Endothelial cell of umbilical vein (primary cell): ENCODE measurements around the gene PPIL6. TPM values are rescaled to one million over a fixed set of nuclear protein-coding genes. Genes with fewer than 3 reads are reported as not detected.

Experiments used
- BruUV-seq: library from RNA; stranded (reverse); fragments of 400-500 nt; replicated peaks from 2 replicates; lab custom pipeline; 2021; lab: Mats Ljungman, UMichigan
- CTCF ChIA-PET: fragments of 300-600, 350-600 bp; sonication (Branson Sonifier 250); formaldehyde crosslinking; loops from one replicate; lab custom pipeline; 2021; ENCODE audit warnings: antibody characterized with exemption, inconsistent platforms; lab: Charles Lee
- POLR2A ChIA-PET: fragments of 300-600, 350-600 bp; sonication (Branson Sonifier 250); formaldehyde crosslinking; loops from one replicate; lab custom pipeline; 2021; ENCODE audit warnings: antibody characterized with exemption, inconsistent platforms; lab: Charles Lee
- DNase-seq: peaks from one replicate; pipeline ENCODE4 v3.0.0-alpha.2; 2011; ENCODE audit warnings: low read depth, low spot score
- FAIRE-seq: peaks from 2 replicates; lab custom pipeline; 2011; peaks lifted over from hg19 to GRCh38; lab: Jason Lieb, UNC
- H2AFZ ChIP-seq: 2 replicates; pipeline ENCODE4 v1.6.0; 2012; ENCODE audit warnings: low read depth, low read length, control low read depth, inconsistent platforms
- H3K27ac ChIP-seq: 2 replicates; pipeline ENCODE4 v1.5.1; 2011; ENCODE audit warnings: low read depth, mild to moderate bottlenecking, control low read depth, low read length, moderate library complexity; ENCODE audit not compliant: insufficient read depth
- H3K27me3 ChIP-seq, 2 experiments: 2 replicates each; pipeline versions ENCODE4 v1.6.0 to v1.6.1; 2011; ENCODE audit warnings: low read length in 2 of 2, mixed read lengths in 1 of 2; ENCODE audit not compliant: control insufficient read depth in 2 of 2, insufficient read depth in 2 of 2
- H3K36me3 ChIP-seq, 2 experiments: 2 replicates in 1 of 2; 3 replicates in 1 of 2; pipeline ENCODE4 v1.5.1; 2011; ENCODE audit warnings: low read length in 2 of 2, mild to moderate bottlenecking in 1 of 2, moderate library complexity in 1 of 2; ENCODE audit not compliant: control insufficient read depth in 2 of 2, insufficient read depth in 2 of 2; ENCODE audit errors: extremely low read depth in 1 of 2
- H3K4me1 ChIP-seq: 3 replicates; pipeline ENCODE4 v1.5.1; 2011; ENCODE audit warnings: mild to moderate bottlenecking, low read length; ENCODE audit not compliant: control insufficient read depth, insufficient read depth; ENCODE audit errors: extremely low read depth
- H3K4me2 ChIP-seq: 2 replicates; pipeline ENCODE4 v1.6.1; 2011; ENCODE audit warnings: low read length, control low read depth, mixed read lengths; ENCODE audit not compliant: insufficient read depth
- H3K4me3 ChIP-seq, 3 experiments: fragments of 200-600 bp in 1 of 3; sonication (generic), shearing (Covaris generic) in 1 of 3; replicated peaks in 1 of 3; 2 replicates each; pipeline ENCODE4 v1.5.1; 2011 to 2016; ENCODE audit warnings: control low read depth in 3 of 3, low read length in 3 of 3, mild to moderate bottlenecking in 2 of 3, inconsistent platforms in 1 of 3, low read depth in 1 of 3, moderate library complexity in 1 of 3; ENCODE audit not compliant: insufficient read depth in 1 of 3
- H3K79me2 ChIP-seq: 2 replicates; pipeline ENCODE4 v1.6.0; 2012; ENCODE audit warnings: low read length, inconsistent platforms; ENCODE audit not compliant: control insufficient read depth, insufficient read depth
- H3K9ac ChIP-seq: replicated peaks from 2 replicates; pipeline ENCODE3; 2011; ENCODE audit warnings: low read length, control low read depth; ENCODE audit not compliant: insufficient read depth; ENCODE audit errors: extremely low read depth
- H3K9me1 ChIP-seq: replicated peaks from 3 replicates; pipeline ENCODE4 v1.6.0; 2011; ENCODE audit warnings: mild to moderate bottlenecking, low read length; ENCODE audit not compliant: control insufficient read depth, insufficient read depth; ENCODE audit errors: extremely low read depth
- H3K9me3 ChIP-seq: replicated peaks from 2 replicates; pipeline ENCODE4 v1.5.1; 2012; ENCODE audit warnings: low read length, inconsistent platforms; ENCODE audit not compliant: control insufficient read depth, insufficient read depth
- H4K20me1 ChIP-seq: replicated peaks from 2 replicates; pipeline ENCODE3; 2011; ENCODE audit warnings: mild to moderate bottlenecking, low read length; ENCODE audit not compliant: control insufficient read depth, insufficient read depth; ENCODE audit errors: extremely low read depth
- EZH2 ChIP-seq: IDR thresholded peaks from 2 replicates; pipeline ENCODE4 v1.6.1; 2012; ENCODE audit warnings: borderline replicate concordance, low read depth, mild to moderate bottlenecking, moderate library complexity, low read length, inconsistent platforms; ENCODE audit not compliant: severe bottlenecking
- FOS ChIP-seq: IDR thresholded peaks from 2 replicates; pipeline ENCODE4 v1.6.1; 2011; ENCODE audit warnings: mild to moderate bottlenecking, low read length, moderate library complexity, borderline replicate concordance; ENCODE audit not compliant: insufficient read depth
- GATA2 ChIP-seq: IDR thresholded peaks from 2 replicates; pipeline ENCODE4 v1.7.0; 2011; ENCODE audit warnings: low read depth, mild to moderate bottlenecking, moderate library complexity, mixed read lengths, low read length; ENCODE audit not compliant: insufficient read length, insufficient read depth
- JUN ChIP-seq: IDR thresholded peaks from 2 replicates; pipeline ENCODE4 v1.6.1; 2011; ENCODE audit warnings: borderline replicate concordance, low read depth; ENCODE audit not compliant: insufficient read length, insufficient read depth
- MAX ChIP-seq: IDR thresholded peaks from 2 replicates; pipeline ENCODE4 v1.6.1; 2011; ENCODE audit not compliant: insufficient read depth, insufficient read length
- MYC ChIP-seq: IDR thresholded peaks from one replicate; pipeline ENCODE4 v1.6.1; 2011; ENCODE audit warnings: mild to moderate bottlenecking, low read depth, low read length
- POLR2A ChIP-seq: IDR thresholded peaks from 2 replicates; pipeline ENCODE4 v1.6.1; 2012; ENCODE audit warnings: low read depth, mild to moderate bottlenecking, control low read depth, low read length
- POLR2AphosphoS5 ChIP-seq: IDR thresholded peaks from 2 replicates; pipeline ENCODE4 v1.6.1; 2012; ENCODE audit warnings: low read depth, mild to moderate bottlenecking, control low read depth, low read length, moderate library complexity; ENCODE audit not compliant: insufficient read depth
- dilution Hi-C: fragments of 300-500 bp; cut with MboI; formaldehyde crosslinking; loops from one replicate; pipeline ENCODE4 v1.15.0; 2019; ENCODE audit warnings: low sequenced_read_pairs; ENCODE audit not compliant: extremely low pct_ligation_motif_present
- intact Hi-C: fragments of 100-400 bp; cut with micrococcal nuclease; formaldehyde crosslinking; loops from one replicate; pipeline ENCODE4 v1.10.0; 2022
- polyA plus RNA-seq, 4 experiments: library from polyadenylated mRNA; depleted of rRNA in 3 of 4; stranded (reverse) in 3 of 4; unstranded in 1 of 4; fragments of >200 nt; gene quantifications; 2 replicates each; pipeline versions ENCODE4 v1.2.1 to v1.2.3, GENCODE V29; 2011 to 2012; ENCODE audit warnings: missing spikeins in 1 of 4
- total RNA-seq: library from RNA; stranded (reverse); gene quantifications from 2 replicates; pipeline ENCODE4 v1.2.3, GENCODE V29; 2021

Gene PPIL6
- total and polyA plus RNA-seq, 2 donors (not counting 3 experiments of a cell fraction or from before 2014, with no cell fraction given), result 0.11 to 0.33 TPM

GRCh38 chr6:109477184-109477583 is 36.8 kb upstream of the PPIL6 start:
- no TSS peak for BruUV-seq
- intact Hi-C loops, result no loop called here
- no peaks in the 10 kb centered on the region for H3K9me1 ChIP-seq
- DNase-seq (no peak), FAIRE-seq (no peak)
- ChIA-PET CTCF (no interaction called here), POLR2A (no interaction called here)
- no peak overlapping the region for H3K4me3 ChIP-seq
- H3K27ac ChIP-seq, result no peak overlapping the region
- no peak overlapping the region for H3K9ac ChIP-seq
- no peak overlapping the region for H3K4me2 ChIP-seq
- H2AFZ ChIP-seq, result no peak overlapping the region
- H3K36me3 ChIP-seq, result peaks cover 11 to 12% of the 10 kb centered on the region in 2 experiments
- H3K4me1 ChIP-seq, result peaks cover 23% of the 10 kb centered on the region
- dilution Hi-C loops, result no loop called here
- peaks cover 49% of the 10 kb centered on the region for H3K79me2 ChIP-seq
- no peaks in the 10 kb centered on the region for H3K9me3 ChIP-seq
- TF ChIP-seq GATA2 (no peak), JUN (no peak), POLR2AphosphoS5 (no peak), EZH2 (no peak)
- no peaks in the 10 kb centered on the region for H4K20me1 ChIP-seq
- H3K27me3 ChIP-seq, result no peaks in the 10 kb centered on the region

GRCh38 chr6:109475625-109476024 is 35.2 kb upstream of the PPIL6 start:
- DNase-seq, result no peak
- no peaks in the 10 kb centered on the region for H4K20me1 ChIP-seq
- peaks cover 13 to 19% of the 10 kb centered on the region in 2 experiments for H3K36me3 ChIP-seq
- no peak overlapping the region for H3K9ac ChIP-seq
- dilution Hi-C loops (no loop called here), intact Hi-C loops (no loop called here)
- H3K27me3 ChIP-seq, result no peaks in the 10 kb centered on the region
- H3K79me2 ChIP-seq, result peaks cover 33% of the 10 kb centered on the region
- no peak overlapping the region for H3K4me2 ChIP-seq
- TF ChIP-seq POLR2A (no peak), MAX (no peak), GATA2 (no peak), POLR2AphosphoS5 (no peak), EZH2 (no peak), MYC (no peak), FOS (no peak)
- H3K9me3 ChIP-seq, result no peaks in the 10 kb centered on the region
- ChIA-PET CTCF (interaction anchor here (1.2 kb wide), 1 partner anchor 20 kb away, joined by 3 read pairs; the partner anchor contains the start of gene MICAL1), POLR2A (no interaction called here)
- H3K9me1 ChIP-seq, result no peaks in the 10 kb centered on the region
- peaks cover 10% of the 10 kb centered on the region for H3K4me1 ChIP-seq
- no peak overlapping the region for H2AFZ ChIP-seq
- FAIRE-seq, result no peak
- H3K4me3 ChIP-seq, result no peak overlapping the region
- no TSS peak for BruUV-seq
- no peak overlapping the region for H3K27ac ChIP-seq
